SJCRH30 (cell line): ENCODE data around the gene UBE4B. TPM values are rescaled to one million over a fixed set of nuclear protein-coding genes. Genes with fewer than 3 reads are reported as not detected.

Experiments
- DNase-seq, 2 experiments: peaks; one replicate each; pipeline ENCODE4 v3.0.0-alpha.2; 2015 to 2020
- H3K27ac ChIP-seq: fragments of 250-450 bp; sonication (Bioruptor Pico); 2 replicates; pipeline ENCODE4 v1.5.1; 2020; ENCODE audit warnings: mild to moderate bottlenecking, moderate library complexity
- H3K27me3 ChIP-seq: fragments of 250-450 bp; sonication (Bioruptor Pico); 2 replicates; pipeline ENCODE4 v1.5.1; 2020; ENCODE audit warnings: mild to moderate bottlenecking, moderate library complexity
- H3K36me3 ChIP-seq: fragments of 250-450 bp; sonication (Bioruptor Pico); 2 replicates; pipeline ENCODE4 v1.5.1; 2020; ENCODE audit warnings: mild to moderate bottlenecking, moderate library complexity
- H3K4me1 ChIP-seq: fragments of 250-450 bp; sonication (Bioruptor Pico); 2 replicates; pipeline ENCODE4 v1.5.1; 2020; ENCODE audit warnings: mild to moderate bottlenecking, moderate library complexity
- H3K4me3 ChIP-seq: fragments of 250-450 bp; sonication (Bioruptor Pico); 2 replicates; pipeline ENCODE4 v1.5.1; 2020; ENCODE audit warnings: mild to moderate bottlenecking, moderate library complexity
- H3K9me3 ChIP-seq: fragments of 250-450 bp; sonication (Bioruptor Pico); replicated peaks from 2 replicates; pipeline ENCODE4 v1.5.1; 2020; ENCODE audit warnings: mild to moderate bottlenecking, moderate library complexity
- total RNA-seq: library from RNA; depleted of rRNA; stranded (reverse); fragments of >200 nt; shearing (Covaris generic); gene quantifications from 2 replicates; pipeline ENCODE4 v1.2.3, GENCODE V29; 2014

UBE4B gene
- total RNA-seq, 1 experiment from 2014 or later = 48.1 TPM

DNA sequence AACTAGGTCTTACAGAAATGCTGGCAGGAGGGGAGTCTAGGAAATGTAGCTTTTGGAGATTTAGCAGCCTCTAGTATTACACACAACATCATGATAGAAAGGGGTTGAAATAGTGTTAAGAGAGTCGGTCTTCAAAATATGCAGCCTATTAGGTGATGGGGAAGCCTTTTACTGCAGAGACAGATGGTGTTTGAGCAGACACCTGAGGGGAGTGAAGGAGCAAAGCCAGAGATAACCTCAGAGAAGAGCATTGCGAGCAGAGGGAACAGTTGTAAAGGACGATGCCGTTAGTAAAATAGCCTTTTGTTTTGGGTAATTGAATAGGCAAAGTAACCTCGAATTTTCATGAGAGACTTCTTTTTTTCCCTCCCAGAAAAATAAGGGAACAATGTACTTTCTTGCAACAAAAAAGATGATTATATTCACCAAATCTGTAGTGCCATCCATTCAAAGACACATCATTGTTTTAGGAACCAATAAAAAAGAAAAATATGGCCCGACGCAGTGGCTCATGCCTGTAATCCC lies 111.3 kb downstream of the UBE4B start:
- DNase-seq = no peak
- H3K9me3 ChIP-seq = no peaks in the 10 kb centered on the region
- no peaks in the 10 kb centered on the region for H3K27me3 ChIP-seq
- H3K27ac ChIP-seq = no peak overlapping the region
- no peaks in the 10 kb centered on the region for H3K4me1 ChIP-seq
- H3K4me3 ChIP-seq = no peak overlapping the region
- H3K36me3 ChIP-seq = peaks cover 20% of the 10 kb centered on the region

DNA sequence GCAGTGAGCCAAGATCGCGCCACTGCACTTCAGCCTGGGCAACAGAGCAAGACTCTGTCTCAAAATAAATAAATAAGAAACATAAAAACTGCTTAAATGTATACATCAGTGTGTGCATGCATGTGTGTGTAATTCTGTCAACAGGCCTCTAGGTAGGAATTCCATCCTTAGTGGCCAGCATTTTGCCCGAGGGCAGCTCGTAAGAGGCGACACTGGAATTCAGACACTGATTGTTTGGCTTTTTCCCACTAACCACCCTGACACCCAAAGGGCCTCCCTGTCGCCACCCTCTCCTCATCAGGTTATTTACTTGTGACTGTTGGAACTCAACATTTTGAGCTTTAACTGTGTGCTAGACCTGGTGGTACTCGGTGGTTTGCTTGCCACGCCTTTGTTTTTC lies 113.6 kb downstream of the UBE4B start:
- peaks cover 14% of the 10 kb centered on the region for H3K36me3 ChIP-seq
- H3K27me3 ChIP-seq = no peaks in the 10 kb centered on the region
- no peaks in the 10 kb centered on the region for H3K4me1 ChIP-seq
- no peak for DNase-seq
- no peaks in the 10 kb centered on the region for H3K9me3 ChIP-seq
- no peak overlapping the region for H3K4me3 ChIP-seq
- H3K27ac ChIP-seq = no peak overlapping the region

DNA sequence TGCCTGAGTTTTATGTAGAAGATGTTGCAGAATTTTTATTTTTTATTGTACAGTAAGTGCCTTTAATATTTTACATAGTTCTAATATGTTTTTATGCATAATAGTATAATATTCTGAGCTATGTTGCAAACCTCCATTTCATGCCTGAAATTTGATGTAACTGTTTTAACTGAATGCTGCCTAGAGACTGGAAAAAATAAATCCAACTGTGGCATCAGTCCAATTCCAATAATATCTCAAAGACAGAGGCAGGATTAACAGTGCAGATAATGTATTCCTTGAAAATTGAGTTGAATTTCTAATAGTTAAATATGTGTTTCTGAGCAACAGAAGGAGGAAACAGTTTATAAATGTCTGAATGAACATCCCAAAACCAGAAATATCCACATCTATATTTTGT lies 116.5 kb downstream of the UBE4B start:
- no peaks in the 10 kb centered on the region for H3K4me1 ChIP-seq
- no peak overlapping the region for H3K27ac ChIP-seq
- H3K36me3 ChIP-seq = peaks cover 14% of the 10 kb centered on the region
- H3K9me3 ChIP-seq = no peaks in the 10 kb centered on the region
- no peak overlapping the region for H3K4me3 ChIP-seq
- no peak for DNase-seq
- H3K27me3 ChIP-seq = no peaks in the 10 kb centered on the region

DNA sequence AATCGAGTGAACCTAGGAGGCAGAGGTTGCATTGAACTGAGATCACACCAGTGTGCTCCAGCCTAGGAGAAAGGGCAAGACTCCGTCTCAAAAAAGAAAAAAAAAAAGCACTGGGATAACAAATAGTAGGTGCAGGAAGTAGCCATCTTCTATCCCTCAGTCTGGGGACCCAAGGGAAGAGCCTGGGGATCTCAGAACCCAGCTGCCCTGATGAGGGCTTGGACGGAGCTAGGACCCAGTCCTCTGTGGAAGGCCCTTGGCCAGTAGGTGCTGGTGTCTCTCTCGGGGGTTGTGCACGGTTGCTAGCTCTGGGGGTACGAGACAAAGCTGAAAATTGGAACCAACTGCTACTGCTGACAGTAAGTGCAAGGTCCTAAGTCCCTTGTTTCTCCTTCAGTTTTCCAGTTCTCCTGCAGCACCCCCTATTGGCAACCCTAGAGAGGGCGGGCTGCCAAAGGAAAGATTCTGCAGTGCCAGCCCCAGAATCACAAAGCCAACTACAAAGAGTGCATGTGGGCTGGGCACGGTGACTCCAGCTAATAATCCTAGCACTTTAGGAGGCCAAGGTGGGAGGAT lies 120.0 kb downstream of the UBE4B start:
- H3K27ac ChIP-seq = no peak overlapping the region

GRCh38 chr1:10155087-10155712 lies 122.4 kb downstream of the UBE4B start:
- H3K4me3 ChIP-seq = no peak overlapping the region
- no peak overlapping the region for H3K27ac ChIP-seq
- H3K36me3 ChIP-seq = peaks cover 10% of the 10 kb centered on the region; the same call in 1 of the 2 replicates
- no peak for DNase-seq
- no peaks in the 10 kb centered on the region for H3K27me3 ChIP-seq
- no peaks in the 10 kb centered on the region for H3K9me3 ChIP-seq
- no peaks in the 10 kb centered on the region for H3K4me1 ChIP-seq

More for the DNA sequence above, 120.0 kb downstream of the UBE4B start:
- peak; percentile 69 to 77 for DNase-seq
- H3K9me3 ChIP-seq = no peaks in the 10 kb centered on the region
- no peak overlapping the region for H3K4me3 ChIP-seq
- H3K27me3 ChIP-seq = no peaks in the 10 kb centered on the region
- no peaks in the 10 kb centered on the region for H3K4me1 ChIP-seq
- H3K36me3 ChIP-seq = peaks cover 14% of the 10 kb centered on the region

GRCh38 chr1:10160173-10160572 lies 127.4 kb downstream of the UBE4B start:
- H3K4me1 ChIP-seq = no peaks in the 10 kb centered on the region
- H3K27ac ChIP-seq = no peak overlapping the region
- H3K36me3 ChIP-seq = peaks cover 23% of the 10 kb centered on the region
- DNase-seq = no peak
- H3K9me3 ChIP-seq = no peaks in the 10 kb centered on the region
- no peak overlapping the region for H3K4me3 ChIP-seq
- no peaks in the 10 kb centered on the region for H3K27me3 ChIP-seq

DNA sequence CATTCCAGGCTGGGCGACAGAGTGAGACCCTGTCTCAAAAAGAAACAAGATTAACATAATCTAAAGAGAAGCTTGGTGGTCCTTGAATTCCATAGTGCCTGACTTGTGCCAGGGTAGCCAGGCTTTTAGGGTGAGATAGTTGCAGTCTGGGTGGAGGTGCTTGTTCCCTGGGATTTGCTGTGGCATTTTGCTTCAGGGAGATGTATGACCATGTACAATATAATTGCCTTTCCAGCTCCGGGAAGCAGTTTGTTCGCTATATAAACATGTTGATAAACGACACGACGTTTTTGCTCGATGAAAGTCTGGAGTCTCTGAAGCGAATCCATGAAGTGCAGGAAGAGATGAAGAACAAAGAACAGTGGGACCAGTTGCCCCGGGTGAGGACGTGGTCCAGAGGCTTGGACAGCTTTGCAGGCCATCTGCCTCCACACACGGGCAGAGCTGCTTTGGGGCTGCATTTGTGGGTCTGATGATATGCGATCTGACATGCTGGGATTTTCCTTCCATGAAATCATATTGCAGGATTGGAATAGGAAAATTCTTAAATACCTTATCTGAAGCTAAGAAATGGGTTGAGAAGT lies 128.2 kb downstream of the UBE4B start:
- Histone ChIP-seq H3K4me1 (no peaks in the 10 kb centered on the region), H3K27me3 (no peaks in the 10 kb centered on the region), H3K36me3 (peaks cover 23% of the 10 kb centered on the region), H3K4me3 (no peak overlapping the region), H3K27ac (no peak overlapping the region), H3K9me3 (no peaks in the 10 kb centered on the region)
- DNase-seq = no peak

DNA sequence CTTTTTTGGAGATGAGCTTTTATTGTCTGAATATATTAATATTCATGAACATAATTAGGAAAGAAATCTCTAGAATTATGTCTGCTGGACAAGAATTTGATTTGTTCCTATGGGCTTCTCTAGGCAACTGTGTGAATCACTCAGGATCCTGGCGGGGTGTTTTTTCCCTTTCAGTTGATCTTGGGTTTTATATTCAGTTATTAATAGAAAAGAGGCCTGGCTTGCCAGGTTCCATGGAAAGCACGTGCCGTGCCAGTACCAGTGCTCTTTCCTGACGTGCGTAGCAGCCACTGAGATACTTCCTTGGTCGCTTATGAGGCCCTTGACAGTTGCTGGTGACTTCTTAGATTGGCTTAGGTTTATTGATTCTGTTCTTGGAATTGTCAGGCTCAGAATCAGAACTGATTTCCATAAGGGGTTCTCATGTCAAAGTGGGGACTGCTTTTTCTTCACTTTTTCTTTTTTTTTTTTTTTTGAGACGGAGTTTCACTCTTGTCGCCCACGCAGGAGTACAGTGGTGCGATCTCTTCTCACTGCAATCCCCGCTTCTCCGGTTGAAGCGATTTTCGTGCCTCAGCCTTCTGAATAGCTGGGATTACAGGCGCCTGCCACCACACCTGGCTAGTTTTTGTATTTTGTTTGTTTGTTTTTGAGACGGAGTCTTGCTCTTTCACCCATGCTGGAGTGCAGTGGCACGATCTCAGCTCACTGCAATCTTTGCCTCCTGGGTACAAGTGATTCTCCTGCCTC lies 129.0 kb downstream of the UBE4B start:
- no peaks in the 10 kb centered on the region for H3K4me1 ChIP-seq
- H3K27ac ChIP-seq = no peak overlapping the region
- no peaks in the 10 kb centered on the region for H3K9me3 ChIP-seq
- no peaks in the 10 kb centered on the region for H3K27me3 ChIP-seq
- DNase-seq = no peak
- H3K36me3 ChIP-seq = peaks cover 29% of the 10 kb centered on the region
- H3K4me3 ChIP-seq = no peak overlapping the region

- H3K4me3 ChIP-seq = no peak overlapping the region
- H3K4me1 ChIP-seq = no peaks in the 10 kb centered on the region
- H3K27ac ChIP-seq = no peak overlapping the region
- peaks cover 30% of the 10 kb centered on the region; the same call in 1 of the 2 replicates for H3K36me3 ChIP-seq
- no peaks in the 10 kb centered on the region for H3K9me3 ChIP-seq
- no peak for DNase-seq
- H3K27me3 ChIP-seq = no peaks in the 10 kb centered on the region
These were observed 136.3 kb downstream of the UBE4B start for GRCh38 chr1:10168912-10169514.

DNA sequence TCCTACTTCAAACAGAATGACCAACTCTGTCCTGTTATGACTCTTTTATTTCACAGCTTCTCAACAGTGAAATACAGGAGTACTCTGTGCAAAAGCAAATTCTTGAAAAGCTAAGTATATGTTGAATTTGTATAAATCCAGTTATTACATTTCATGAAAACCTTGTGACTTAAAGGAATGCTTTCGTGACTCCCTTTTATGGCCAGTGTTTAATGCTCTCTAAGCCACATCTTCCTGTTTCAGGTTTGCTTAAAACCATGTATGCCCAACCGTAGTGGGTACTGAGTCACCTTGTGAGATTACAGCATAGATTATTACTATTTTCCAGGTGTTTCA lies 137.4 kb downstream of the UBE4B start:
- no peak for DNase-seq
- H3K27me3 ChIP-seq = no peaks in the 10 kb centered on the region
- no peaks in the 10 kb centered on the region for H3K4me1 ChIP-seq
- no peak overlapping the region for H3K4me3 ChIP-seq
- no peaks in the 10 kb centered on the region for H3K9me3 ChIP-seq
- H3K36me3 ChIP-seq = peaks cover 30% of the 10 kb centered on the region
- H3K27ac ChIP-seq = no peak overlapping the region

- DNase-seq = no peak
- Histone ChIP-seq H3K36me3 (peaks cover 31% of the 10 kb centered on the region), H3K4me3 (no peak overlapping the region), H3K9me3 (peaks cover 5% of the 10 kb centered on the region), H3K27me3 (no peaks in the 10 kb centered on the region), H3K4me1 (no peaks in the 10 kb centered on the region), H3K27ac (no peak overlapping the region)
These were observed 138.5 kb downstream of the UBE4B start for GRCh38 chr1:10171105-10171767.

DNA sequence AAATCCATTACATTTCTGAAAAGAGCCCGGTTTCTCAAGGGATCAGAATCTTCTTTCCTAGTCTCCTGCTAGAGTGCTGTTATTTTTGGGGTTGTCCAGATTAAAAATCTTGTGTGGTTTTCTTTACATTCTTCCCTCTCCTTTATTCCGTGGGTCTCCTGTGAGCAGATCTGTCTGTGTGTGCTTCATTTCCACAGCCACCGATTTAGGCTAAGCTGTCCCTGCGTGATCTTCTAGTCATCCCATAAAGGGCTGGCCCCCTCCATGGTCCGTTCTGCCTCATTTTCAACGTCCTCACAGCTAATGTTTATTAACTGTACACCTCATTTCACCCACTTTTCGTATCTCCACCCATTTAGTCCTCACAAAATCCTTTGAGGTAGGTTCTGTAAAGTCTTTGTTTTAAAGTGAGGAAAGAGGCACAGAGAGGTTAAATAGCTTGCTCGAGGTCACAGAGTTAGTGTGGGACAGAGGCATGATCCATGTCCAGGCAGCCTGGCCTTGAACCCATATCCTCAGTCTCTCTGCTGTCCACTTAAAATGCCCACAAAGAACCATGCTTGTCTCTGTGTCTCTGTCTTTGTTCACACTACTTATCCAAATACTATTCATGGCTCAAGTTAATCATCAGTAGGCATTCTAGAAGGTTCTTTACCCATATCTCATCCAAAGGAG lies 139.4 kb downstream of the UBE4B start:
- DNase-seq = no peak
- Histone ChIP-seq H3K36me3 (peaks cover 28% of the 10 kb centered on the region), H3K4me3 (no peak overlapping the region), H3K27ac (no peak overlapping the region), H3K27me3 (no peaks in the 10 kb centered on the region), H3K9me3 (peaks cover 5% of the 10 kb centered on the region), H3K4me1 (no peaks in the 10 kb centered on the region)

- H3K9me3 ChIP-seq = peaks cover 5% of the 10 kb centered on the region
- no peaks in the 10 kb centered on the region for H3K4me1 ChIP-seq
- H3K4me3 ChIP-seq = no peak overlapping the region
These were observed 140.8 kb downstream of the UBE4B start for GRCh38 chr1:10173582-10173981.

DNA sequence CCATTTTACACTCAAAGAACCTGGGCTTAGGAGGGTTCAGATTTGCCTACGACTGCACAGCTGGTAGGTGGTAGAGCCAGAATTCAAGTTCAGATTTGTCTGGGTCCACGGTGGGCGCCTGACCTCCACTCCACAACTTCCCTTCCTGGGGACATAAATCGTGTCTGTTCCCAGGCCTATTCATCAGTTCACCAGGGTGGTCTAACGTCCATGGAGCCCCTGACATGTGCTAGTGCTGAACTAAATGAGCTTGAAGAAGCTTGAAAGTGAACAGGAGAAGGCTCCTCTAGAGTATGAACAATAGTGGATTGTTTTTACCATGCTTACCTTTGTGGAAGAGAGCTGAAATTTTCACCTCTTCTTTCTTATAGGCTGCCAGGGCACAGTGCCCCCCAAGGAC lies 145.1 kb downstream of the UBE4B start:
- no peaks in the 10 kb centered on the region for H3K4me1 ChIP-seq
- H3K36me3 ChIP-seq = peaks cover 26% of the 10 kb centered on the region
- no peaks in the 10 kb centered on the region for H3K27me3 ChIP-seq
- peaks cover 5% of the 10 kb centered on the region for H3K9me3 ChIP-seq
- no peak overlapping the region for H3K4me3 ChIP-seq
- no peak overlapping the region for H3K27ac ChIP-seq
- DNase-seq = no peak

More at GRCh38 chr1:10173582-10173981, 140.8 kb downstream of the UBE4B start:
- H3K36me3 ChIP-seq = peaks cover 24% of the 10 kb centered on the region
- no peak overlapping the region for H3K27ac ChIP-seq
- DNase-seq = no peak
- no peaks in the 10 kb centered on the region for H3K27me3 ChIP-seq
